ENCODE measurements around the gene INPP5A.
"Not testable (repeated sequence)": the region's sequence is repeated elsewhere in the genome, so short reads cannot be mapped to it uniquely, and the experiment has no call there.

INPP5A gene

GRCh38 chr10:132591166-132591971 is 53.8 kb downstream of the INPP5A start:
- TF ChIP-seq PAX5 (IDR thresholded peaks at IDR 0.05; ENCODE audit: insufficient read depth, low read length, severe bottlenecking) (no peak), POU2F2 (IDR thresholded peaks at IDR 0.05; ENCODE audit: low read depth, low read length) (no peak)
- FAIRE-seq (no peak), DNase-seq (ENCODE audit: insufficient read length, low spot score) (no peak)

GRCh38 chr10:132592790-132593383 is 55.3 kb downstream of the INPP5A start:
- TF ChIP-seq POU2F2 (IDR thresholded peaks at IDR 0.05; ENCODE audit: low read depth, low read length) (no peak), POLR2AphosphoS5 (IDR thresholded peaks at IDR 0.05; ENCODE audit: low read depth, low read length) (no peak)
- DNase-seq (ENCODE audit: insufficient read length, low spot score), result no peak
- peak; percentile 58 for FAIRE-seq

- no peak for TF ChIP-seq POLR2AphosphoS5 (IDR thresholded peaks at IDR 0.05; ENCODE audit: low read depth, low read length)
- TF ChIP-seq SPI1 (IDR thresholded peaks at IDR 0.05; ENCODE audit: low read depth, low read length), result 0 out of 2 replicates have a peak, but pooled peaks have one; percentile 18
- DNase-seq (ENCODE audit: insufficient read length, low spot score) (peak; percentile 66), FAIRE-seq (peak; percentile 62)
These were observed 55.8 kb downstream of the INPP5A start for GRCh38 chr10:132593389-132593788.

GRCh38 chr10:132593900-132594876 is 56.6 kb downstream of the INPP5A start:
- FAIRE-seq, result peak; percentile 98
- TF ChIP-seq POLR2A (IDR thresholded peaks at IDR 0.05; ENCODE audit: low read depth, low read length), result no peak
- TF ChIP-seq POU2F2 (IDR thresholded peaks at IDR 0.05; ENCODE audit: low read depth, low read length), result peak; percentile 98
- TF ChIP-seq POLR2AphosphoS5 (IDR thresholded peaks at IDR 0.05; ENCODE audit: low read depth, low read length), result peak; percentile 36; the same call in 1 of the 2 replicates
- no peak for TF ChIP-seq SPI1 (IDR thresholded peaks at IDR 0.05; ENCODE audit: low read depth, low read length)
- no peak for TF ChIP-seq PAX5 (IDR thresholded peaks at IDR 0.05; ENCODE audit: insufficient read depth, low read length, severe bottlenecking)
- TF ChIP-seq TAF1 (IDR thresholded peaks at IDR 0.05; ENCODE audit: low read depth, low read length), result no peak
- peak; percentile 63 for DNase-seq (ENCODE audit: insufficient read length, low spot score)

GRCh38 chr10:132595021-132595420 is 57.4 kb downstream of the INPP5A start:
- FAIRE-seq (no peak), DNase-seq (ENCODE audit: insufficient read length, low spot score) (no peak)
- TF ChIP-seq PAX5 (IDR thresholded peaks at IDR 0.05; ENCODE audit: insufficient read depth, low read length, severe bottlenecking) (no peak), SPI1 (IDR thresholded peaks at IDR 0.05; ENCODE audit: low read depth, low read length) (no peak), POLR2AphosphoS5 (IDR thresholded peaks at IDR 0.05; ENCODE audit: low read depth, low read length) (no peak)

- FAIRE-seq (no peak), DNase-seq (ENCODE audit: insufficient read length, low spot score) (no peak)
- TF ChIP-seq POLR2A (IDR thresholded peaks at IDR 0.05; ENCODE audit: low read depth, low read length) (no peak), PAX5 (IDR thresholded peaks at IDR 0.05; ENCODE audit: insufficient read depth, low read length, severe bottlenecking) (no peak), POU2F2 (IDR thresholded peaks at IDR 0.05; ENCODE audit: low read depth, low read length) (no peak), TAF1 (IDR thresholded peaks at IDR 0.05; ENCODE audit: low read depth, low read length) (no peak), SPI1 (IDR thresholded peaks at IDR 0.05; ENCODE audit: low read depth, low read length) (no peak), POLR2AphosphoS5 (IDR thresholded peaks at IDR 0.05; ENCODE audit: low read depth, low read length) (no peak)
These were observed 58.3 kb downstream of the INPP5A start for GRCh38 chr10:132595854-132596253.

- peak; percentile 68 for FAIRE-seq
- no peak for TF ChIP-seq TAF1 (IDR thresholded peaks at IDR 0.05; ENCODE audit: low read depth, low read length)
- no peak for TF ChIP-seq SPI1 (IDR thresholded peaks at IDR 0.05; ENCODE audit: low read depth, low read length)
- TF ChIP-seq PAX5 (IDR thresholded peaks at IDR 0.05; ENCODE audit: insufficient read depth, low read length, severe bottlenecking), result no peak
- TF ChIP-seq POU2F2 (IDR thresholded peaks at IDR 0.05; ENCODE audit: low read depth, low read length), result no peak
- no peak for TF ChIP-seq POLR2A (IDR thresholded peaks at IDR 0.05; ENCODE audit: low read depth, low read length)
- no peak for TF ChIP-seq POLR2AphosphoS5 (IDR thresholded peaks at IDR 0.05; ENCODE audit: low read depth, low read length)
- no peak for DNase-seq (ENCODE audit: insufficient read length, low spot score)
These were observed 59.2 kb downstream of the INPP5A start for GRCh38 chr10:132596742-132597279.

GRCh38 chr10:132597654-132598053 is 60.1 kb downstream of the INPP5A start:
- DNase-seq (ENCODE audit: insufficient read length, low spot score) (no peak), FAIRE-seq (no peak)
- TF ChIP-seq SPI1 (IDR thresholded peaks at IDR 0.05; ENCODE audit: low read depth, low read length) (no peak), POLR2AphosphoS5 (IDR thresholded peaks at IDR 0.05; ENCODE audit: low read depth, low read length) (no peak), TAF1 (IDR thresholded peaks at IDR 0.05; ENCODE audit: low read depth, low read length) (no peak)

GRCh38 chr10:132599023-132599618 is 61.5 kb downstream of the INPP5A start:
- DNase-seq (ENCODE audit: insufficient read length, low spot score); FAIRE-seq: not testable (repeated sequence)
